GM18519 (cell line): ENCODE measurements around the gene RIPPLY3.
"Not testable (repeated sequence)": the region's sequence is repeated elsewhere in the genome, so short reads cannot be mapped to it uniquely, and the experiment has no call there.

Experiments used
- ATAC-seq: cut with Tn5 transposase; IDR thresholded peaks from one replicate; pipeline ENCODE4 v1.9.1; 2021; ENCODE audit warnings: mild to moderate bottlenecking, moderate library complexity; ENCODE audit not compliant: unreplicated experiment, low FRiP score

The RIPPLY3 gene

GRCh38 chr21:37005548-37006485 lies 685 bp upstream of the RIPPLY3 start:
- ATAC-seq: no peak

GRCh38 chr21:37008724-37009123 lies 2.2 kb downstream of the RIPPLY3 start:
- no peak for ATAC-seq

- no peak for ATAC-seq
Measured at GRCh38 chr21:37009740-37010341, 3.3 kb downstream of the RIPPLY3 start.

GRCh38 chr21:37017951-37018679 lies 11.6 kb downstream of the RIPPLY3 start:
- ATAC-seq: no peak

- no peak for ATAC-seq
Measured at GRCh38 chr21:37026499-37026898, 20.0 kb downstream of the RIPPLY3 start.

- no peak for ATAC-seq
Measured at GRCh38 chr21:37028570-37028969, 22.1 kb downstream of the RIPPLY3 start.

GRCh38 chr21:37030864-37031263 lies 24.4 kb downstream of the RIPPLY3 start:
- no peak for ATAC-seq

- ATAC-seq: no peak
Measured at GRCh38 chr21:37032293-37032692, 25.8 kb downstream of the RIPPLY3 start.

- ATAC-seq: no peak
Measured at GRCh38 chr21:37032877-37033471, 26.5 kb downstream of the RIPPLY3 start.

- not testable (repeated sequence) for ATAC-seq
Measured at GRCh38 chr21:37034394-37034793, 27.9 kb downstream of the RIPPLY3 start.

GRCh38 chr21:37036177-37036576 lies 29.7 kb downstream of the RIPPLY3 start:
- ATAC-seq: no peak

GRCh38 chr21:37039411-37040075 lies 33.0 kb downstream of the RIPPLY3 start:
- no peak for ATAC-seq

GRCh38 chr21:37040212-37040611 lies 33.7 kb downstream of the RIPPLY3 start:
- ATAC-seq: no peak

GRCh38 chr21:37041706-37042271 lies 35.3 kb downstream of the RIPPLY3 start:
- no peak for ATAC-seq

- ATAC-seq: no peak
Measured at GRCh38 chr21:37043818-37044217, 37.3 kb downstream of the RIPPLY3 start.

- ATAC-seq: no peak
Measured at GRCh38 chr21:37044643-37045042, 38.1 kb downstream of the RIPPLY3 start.

GRCh38 chr21:37045149-37045548 lies 38.6 kb downstream of the RIPPLY3 start:
- no peak for ATAC-seq

- no peak for ATAC-seq
Measured at GRCh38 chr21:37045556-37045955, 39.1 kb downstream of the RIPPLY3 start.

GRCh38 chr21:37047079-37047478 lies 40.6 kb downstream of the RIPPLY3 start:
- ATAC-seq: no peak

GRCh38 chr21:37049741-37050140 lies 43.2 kb downstream of the RIPPLY3 start:
- ATAC-seq: not testable (repeated sequence)
